HG03521 (cell line): ENCODE measurements around the gene SPINDOC.
"Not testable (repeated sequence)": the region's sequence is repeated elsewhere in the genome, so short reads cannot be mapped to it uniquely, and the experiment has no call there.

Experiments used
- ATAC-seq: cut with Tn5 transposase; IDR thresholded peaks from one replicate; pipeline ENCODE4 v1.9.1; 2021; ENCODE audit warnings: mild to moderate bottlenecking, moderate library complexity; ENCODE audit not compliant: unreplicated experiment

Gene SPINDOC

DNA sequence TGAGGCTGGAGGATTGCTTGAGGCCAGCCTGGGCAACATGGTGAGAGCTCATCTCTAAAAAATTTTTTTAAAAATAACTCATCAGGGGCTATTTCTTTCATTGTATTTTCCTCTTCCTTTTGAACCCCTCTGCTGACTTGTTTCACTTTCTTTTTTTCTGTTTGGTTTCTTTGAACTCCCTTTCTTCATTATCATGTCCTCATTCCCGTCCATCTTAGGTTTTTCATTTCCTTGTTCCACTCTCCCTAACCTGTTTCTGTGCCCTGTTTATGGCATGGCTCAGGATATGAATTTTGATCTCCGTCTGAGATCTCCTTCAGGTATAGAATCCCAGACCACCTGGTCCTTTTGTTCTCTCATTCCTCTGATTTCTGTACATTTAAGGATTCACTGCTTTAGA is 38.1 kb downstream of the SPINDOC start:
- ATAC-seq, result no peak

DNA sequence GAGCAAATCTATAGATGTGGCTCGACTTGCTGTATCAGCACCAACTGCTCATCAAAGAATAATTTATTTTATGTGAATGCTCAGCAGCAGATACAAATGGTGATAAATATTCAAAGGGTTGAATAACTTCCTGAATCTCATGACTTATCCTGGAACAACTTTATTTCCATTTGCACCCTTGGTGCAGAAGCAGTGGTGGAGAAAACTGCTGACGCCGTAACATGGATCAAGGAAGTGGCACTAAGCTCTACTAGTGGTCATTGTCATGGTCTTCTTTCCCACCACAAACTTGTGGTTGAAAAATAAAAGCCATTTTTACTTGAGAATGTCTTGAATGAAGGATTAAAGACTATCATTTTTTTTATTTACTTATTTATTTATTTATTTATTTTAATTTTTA is 40.2 kb downstream of the SPINDOC start:
- ATAC-seq, result no peak

DNA sequence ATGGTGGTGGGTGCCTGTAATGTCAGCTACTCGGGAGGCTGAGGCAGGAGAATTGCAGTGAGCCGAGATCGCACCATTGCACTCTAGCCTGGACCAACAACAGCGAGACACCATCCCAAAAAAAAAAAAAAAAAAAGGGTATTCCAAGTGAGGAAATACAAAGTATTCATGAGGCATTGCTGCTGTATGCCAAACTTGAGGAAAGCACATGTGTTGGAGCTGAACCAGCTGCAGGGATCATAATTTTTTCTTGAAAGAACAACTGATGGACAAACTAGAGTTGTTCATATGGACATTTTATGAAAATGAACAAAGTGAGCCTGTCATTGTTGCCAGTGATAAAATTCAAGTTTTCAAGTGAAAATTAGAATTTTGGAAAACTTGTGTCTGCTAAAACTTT is 41.4 kb downstream of the SPINDOC start:
- ATAC-seq, result no peak

DNA sequence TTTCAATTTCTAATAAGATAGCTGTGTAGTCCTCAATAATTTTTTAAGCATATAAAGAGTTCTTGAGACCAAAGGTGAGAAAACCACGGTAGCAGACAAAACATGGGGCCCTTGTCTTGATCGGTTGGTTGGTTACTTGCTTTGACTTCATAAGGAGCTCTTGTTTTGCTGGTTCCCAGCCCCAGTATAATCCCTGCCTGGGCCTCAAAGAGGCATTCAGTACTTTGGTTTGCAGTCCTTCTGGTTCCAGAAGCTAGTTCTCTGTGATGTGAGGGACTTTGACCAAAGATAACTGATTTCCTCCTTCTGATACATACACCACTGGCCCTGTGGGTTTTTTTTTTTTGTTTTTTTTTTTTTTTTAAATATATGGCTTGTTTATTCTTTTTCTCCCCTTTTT is 42.7 kb downstream of the SPINDOC start:
- no peak for ATAC-seq

DNA sequence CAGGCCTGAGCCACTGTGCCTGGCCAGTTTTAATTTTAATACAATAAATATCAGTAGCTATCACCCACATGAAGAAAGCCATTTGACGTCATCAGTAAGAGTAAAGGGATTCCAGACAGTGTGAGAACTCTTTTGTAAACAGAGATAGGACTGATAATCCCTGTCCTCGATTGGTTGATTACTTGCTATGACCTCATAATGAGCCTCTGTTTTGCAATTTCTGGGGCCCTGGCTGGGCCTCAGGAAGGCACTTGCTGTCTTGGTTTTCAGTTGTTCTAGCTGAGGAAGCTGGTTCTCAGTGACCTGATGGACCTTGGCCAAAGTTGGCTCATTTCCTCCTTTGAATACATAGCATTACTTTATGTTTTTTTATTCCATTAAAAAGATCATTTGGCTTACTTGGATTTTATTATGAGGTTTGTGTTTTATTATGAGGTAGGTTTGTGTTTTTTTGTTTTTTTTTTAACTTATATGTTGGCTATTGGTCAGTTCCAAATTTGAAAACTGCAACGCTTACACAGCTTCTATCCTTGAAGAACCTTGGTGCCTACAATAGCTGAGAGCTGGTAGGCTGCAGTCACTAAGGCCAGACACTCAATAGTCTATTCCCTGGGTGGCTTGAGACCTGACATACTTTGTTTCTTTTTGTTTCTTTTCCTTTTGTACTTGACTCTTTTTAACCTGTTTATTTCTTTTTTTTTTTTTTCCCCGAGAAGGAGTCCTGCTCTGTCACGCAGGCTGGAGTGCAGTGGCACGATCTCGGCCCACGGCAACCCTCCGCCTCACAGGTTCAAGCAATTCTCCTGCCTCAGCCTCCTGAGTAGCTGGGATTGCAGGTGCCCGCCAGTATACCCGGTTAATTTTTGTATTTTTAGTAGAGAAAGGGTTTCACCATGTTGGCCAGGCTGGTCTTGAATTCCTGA is 45.6 kb downstream of the SPINDOC start:
- no peak for ATAC-seq

DNA sequence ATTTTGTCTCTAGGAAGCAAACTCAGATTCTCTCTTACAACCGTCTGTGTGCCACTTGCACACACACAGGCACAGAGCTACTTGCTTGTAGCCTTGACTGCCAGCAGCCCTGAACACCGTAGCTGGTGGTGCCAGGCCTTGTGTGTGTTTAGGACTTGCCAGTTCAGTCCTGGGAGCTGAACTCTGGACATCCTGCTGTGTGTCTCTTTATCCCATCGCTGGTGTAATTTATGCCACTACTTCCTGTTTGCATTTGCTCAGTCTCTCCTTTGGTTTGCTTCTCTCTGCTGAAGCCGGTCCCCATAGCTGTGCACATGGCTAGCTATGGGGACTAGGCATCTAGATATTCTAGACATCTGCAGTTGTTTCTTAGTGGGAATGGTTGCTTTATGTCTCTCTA is 49.7 kb downstream of the SPINDOC start:
- ATAC-seq, result no peak

DNA sequence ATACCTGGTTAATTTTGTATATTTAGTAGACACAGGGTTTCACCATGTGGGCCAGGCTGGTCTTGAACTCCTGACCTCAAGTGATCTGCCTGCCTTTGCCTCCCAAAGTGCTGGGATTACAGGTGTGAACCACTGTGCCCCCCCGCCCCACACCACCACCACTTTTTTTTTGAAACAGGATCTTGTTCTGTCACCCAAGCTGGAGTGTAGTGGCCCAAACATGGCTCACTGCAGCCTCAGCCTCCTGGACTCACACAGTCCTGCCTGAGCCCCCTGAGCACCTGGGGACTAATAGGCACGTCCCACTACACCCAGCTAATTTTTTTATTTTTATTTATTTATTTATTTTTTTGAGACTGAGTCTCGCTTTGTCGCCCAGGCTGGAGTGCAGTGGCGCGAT is 50.4 kb downstream of the SPINDOC start:
- ATAC-seq, result not testable (repeated sequence)

DNA sequence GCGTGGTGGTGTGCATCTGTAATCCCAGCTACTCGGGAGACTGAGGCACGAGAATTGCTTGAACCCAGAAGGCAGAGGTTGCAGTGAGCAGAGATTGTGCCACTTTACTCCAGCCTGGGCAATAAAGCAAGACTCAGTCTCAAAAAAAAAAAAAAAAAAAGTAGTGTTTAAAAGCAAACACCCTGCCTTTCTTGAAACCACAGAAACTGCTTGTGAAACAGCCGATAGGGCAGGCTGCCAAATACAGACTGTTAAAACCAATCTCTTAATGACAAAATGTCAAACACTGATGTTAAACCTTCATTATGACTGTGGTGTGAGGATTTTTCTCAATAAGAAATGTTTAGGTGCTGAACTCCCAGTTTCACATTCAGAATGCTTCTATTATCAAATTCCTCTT is 53.0 kb downstream of the SPINDOC start:
- ATAC-seq, result peak; percentile 77

DNA sequence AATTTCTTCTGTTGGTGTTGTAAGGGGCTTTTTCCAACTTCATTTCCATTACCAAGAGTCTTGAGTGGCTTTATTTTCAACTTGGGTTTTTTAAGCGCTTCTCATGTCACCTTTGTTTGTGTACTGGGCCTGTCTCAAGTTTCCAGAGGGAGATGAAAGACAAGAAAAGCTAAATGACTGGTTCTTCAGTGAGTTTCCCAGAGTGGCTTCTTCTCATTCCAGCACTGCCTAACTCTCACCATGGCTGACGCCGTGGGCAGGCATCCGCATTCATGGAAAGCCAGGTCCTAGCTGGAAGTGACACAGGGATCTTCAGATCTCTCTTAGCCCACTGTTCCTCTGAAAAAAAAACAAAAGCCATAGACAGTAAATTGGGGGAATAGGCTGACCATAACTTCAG is 54.3 kb downstream of the SPINDOC start:
- ATAC-seq, result no peak

DNA sequence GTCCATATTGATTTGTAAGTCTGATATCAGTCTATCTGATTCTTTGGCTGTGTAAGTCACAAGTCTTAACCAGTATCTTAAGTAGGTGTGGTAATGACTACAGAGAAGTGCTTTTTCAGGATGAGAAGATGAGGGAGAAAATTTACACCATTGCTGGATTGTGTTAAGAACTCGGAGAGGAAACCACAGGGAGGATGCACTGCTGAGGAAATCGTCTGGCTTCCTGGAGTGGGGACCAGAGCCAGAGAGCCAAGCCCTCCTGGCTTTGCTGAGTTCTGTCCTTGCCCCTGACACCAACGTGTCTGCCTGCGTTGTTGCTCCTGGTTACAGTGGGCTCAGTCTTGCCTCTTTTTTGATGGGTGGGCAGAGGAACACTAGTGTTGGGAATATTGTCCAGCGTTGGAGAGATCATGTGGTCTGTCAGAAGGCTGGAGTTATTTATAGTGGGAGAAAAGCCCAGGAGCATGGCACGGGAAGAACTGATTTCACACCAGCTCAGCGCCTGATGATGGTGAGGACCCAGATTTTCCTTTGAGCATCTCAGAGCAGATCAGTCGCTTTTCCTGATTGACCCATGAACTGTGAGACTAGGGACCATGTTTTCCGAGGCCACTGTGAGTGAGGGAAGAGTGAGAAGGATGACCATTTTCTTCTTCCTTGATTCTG is 55.3 kb downstream of the SPINDOC start:
- no peak for ATAC-seq

DNA sequence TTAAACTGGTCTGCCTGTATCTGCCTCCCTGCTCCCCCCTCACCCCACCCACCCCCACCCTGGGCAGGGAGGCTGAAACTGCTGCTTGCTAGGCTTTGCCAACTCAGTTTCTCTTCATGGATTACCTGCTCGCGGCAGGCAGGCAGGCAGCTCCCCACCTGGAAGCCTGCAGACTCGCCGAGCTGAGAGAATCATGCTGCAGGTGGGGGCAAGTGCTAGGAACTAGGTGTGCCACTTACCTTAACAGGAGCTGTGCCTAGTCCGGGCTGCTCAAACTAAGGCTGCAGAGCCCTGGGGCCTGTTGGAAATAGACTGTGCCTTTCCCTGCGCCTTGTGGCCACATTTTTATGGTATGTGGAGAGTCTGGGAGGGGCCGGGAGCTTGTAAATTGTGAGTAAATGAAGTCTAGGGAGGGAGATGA is 55.9 kb downstream of the SPINDOC start:
- ATAC-seq, result no peak

DNA sequence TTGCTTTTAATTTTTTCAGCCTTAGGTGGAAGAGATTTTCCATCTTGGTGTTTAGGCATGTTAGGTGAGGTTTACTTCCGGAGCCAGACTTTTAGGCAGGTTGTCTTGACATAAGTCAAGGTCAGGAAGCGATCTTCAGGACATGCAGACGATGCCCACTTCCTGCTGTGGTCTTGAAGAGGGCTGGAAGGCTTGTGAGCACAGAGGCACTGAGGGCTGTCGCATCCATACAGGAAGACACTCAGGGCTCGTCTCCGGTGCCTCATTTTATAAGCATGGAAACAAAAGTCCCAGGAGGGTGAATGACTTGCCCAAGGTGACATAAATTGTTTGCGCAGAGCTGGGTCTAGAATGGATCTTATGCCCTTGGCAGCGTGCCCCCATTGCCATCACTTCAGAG is 56.4 kb downstream of the SPINDOC start:
- no peak for ATAC-seq

DNA sequence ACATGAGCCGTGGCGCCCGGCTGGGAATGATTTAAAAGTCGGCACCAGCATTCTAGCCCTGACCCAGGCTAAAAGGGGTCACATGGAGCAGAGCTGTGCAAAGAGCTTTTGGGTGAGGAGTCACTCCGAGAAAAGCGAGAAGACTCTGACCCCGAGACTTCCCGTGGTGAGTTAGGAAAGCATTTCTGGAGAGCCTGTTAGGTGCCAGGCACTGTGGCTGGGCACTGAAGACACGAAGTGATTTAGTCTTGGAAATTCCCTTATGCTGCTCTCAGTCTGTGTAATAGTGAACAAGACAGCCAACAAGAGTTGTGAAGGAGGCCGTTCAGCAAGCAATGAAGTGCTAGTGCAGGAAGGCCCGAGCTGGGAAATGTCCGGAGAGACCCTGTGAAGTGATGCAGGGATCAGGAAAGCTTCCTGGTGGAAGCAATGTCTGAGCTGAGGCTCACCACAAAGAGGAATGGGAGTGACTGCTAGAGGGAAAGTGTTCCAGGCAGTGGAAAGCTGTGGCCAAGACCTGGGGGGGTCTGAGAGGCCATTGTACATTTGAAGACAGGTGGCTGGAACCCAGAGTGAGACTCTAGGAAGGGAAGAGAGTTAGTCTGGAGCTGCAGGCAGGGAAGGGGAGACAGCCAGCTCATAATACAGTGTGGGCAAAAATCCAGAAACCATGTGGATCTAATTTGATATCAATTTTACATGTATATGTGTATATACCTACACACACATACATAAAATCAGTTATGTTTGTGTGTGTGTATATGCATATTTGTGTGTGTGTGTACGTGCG is 57.3 kb downstream of the SPINDOC start:
- no peak for ATAC-seq

DNA sequence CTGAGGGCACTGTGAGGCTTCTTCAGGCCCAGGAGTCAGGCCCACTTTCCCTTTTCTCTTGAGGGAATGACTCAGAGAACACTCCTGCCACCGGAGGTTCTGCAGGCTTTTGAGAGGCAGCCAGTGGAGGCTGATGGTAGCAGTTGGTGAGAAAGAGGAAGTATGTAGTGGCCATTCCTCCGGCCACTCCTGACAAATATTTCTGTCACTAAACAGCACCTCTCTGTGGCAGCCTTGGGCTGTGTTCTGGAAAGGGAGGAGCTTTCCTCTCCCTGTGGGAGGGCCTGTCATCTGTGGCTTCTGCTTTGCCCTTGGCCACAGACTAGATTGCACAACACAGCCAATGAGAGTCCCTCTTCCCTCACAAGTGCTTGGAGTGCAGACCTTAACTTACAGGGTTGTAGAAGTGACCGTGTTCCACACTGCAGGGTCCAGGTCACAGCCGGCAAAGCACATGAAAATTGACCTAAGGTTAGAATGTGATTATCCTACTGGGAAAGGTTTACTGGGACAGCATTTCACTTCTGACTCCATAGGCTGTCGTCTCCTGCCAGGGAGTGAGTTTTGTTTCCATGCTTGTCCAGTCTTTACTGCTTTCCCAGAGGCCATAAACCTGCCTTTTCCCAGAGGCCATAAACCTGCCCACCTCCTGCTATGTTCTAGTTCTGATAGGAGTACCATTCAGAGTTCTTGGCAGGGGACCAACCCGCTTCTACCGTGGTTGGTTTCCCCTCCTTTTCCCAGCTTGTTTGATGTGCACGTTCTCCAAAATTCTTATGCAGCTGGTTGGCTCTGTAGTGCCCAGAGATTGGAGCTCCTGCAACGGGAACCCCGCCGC is 58.9 kb downstream of the SPINDOC start:
- peak; percentile 86 for ATAC-seq

DNA sequence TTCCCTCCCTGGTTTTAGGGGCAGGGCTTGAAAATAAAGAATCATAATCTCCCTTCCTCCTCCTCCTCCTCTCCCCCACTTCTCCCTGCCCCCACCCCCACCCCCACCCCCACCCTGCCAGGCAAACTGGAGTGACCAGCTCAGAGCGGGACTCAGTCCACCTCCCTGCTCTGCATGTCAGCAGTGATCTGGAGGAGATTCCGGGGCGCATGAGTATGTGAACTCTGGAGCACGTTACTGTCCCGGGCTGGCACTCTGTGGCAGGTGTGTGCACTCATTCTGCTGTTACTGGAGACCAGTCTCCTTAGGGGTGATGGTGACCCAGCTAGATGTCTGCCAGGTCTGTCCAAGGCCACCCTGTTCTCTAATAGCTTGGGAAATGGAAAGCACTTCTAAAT is 59.5 kb downstream of the SPINDOC start:
- no peak for ATAC-seq

DNA sequence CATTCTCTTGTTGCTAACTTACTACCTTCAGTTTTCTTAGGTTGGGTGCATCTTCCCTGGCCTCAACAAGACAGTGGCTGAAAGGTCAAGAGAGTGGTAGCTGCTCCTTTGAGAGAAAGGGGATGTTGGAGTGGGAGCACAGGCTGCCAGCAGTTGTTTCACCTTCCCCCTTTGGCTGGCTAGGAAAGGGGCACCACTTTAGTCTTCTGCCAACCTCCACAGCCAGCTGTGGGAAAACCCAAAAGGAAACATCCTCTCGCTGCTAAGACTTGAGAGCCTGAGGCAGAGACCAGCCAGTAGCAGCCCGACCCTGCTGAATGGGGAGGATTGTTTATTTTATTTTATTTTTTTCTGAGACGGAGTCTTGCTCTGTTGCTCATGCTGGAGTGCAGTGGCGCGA is 60.1 kb downstream of the SPINDOC start:
- ATAC-seq, result no peak

DNA sequence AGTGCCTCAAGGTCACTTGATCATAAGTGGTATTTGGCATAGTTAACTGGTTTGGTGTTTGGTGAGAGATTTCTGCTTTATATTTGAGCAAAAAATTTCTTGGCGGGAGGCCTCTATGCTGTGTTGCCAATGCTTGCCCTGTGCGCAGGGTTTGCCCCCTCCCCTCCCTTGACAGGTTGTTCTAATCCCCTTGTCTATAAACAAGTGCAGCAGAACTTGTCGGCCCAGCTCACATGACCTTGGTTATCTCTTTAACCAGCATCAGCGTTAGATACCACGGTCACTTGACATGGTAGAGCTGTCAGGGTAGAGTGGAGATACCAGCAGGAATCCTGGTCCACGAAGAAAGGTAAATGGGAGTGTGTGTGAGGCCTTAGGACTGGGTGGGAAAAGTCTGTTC is 61.3 kb downstream of the SPINDOC start:
- no peak for ATAC-seq

DNA sequence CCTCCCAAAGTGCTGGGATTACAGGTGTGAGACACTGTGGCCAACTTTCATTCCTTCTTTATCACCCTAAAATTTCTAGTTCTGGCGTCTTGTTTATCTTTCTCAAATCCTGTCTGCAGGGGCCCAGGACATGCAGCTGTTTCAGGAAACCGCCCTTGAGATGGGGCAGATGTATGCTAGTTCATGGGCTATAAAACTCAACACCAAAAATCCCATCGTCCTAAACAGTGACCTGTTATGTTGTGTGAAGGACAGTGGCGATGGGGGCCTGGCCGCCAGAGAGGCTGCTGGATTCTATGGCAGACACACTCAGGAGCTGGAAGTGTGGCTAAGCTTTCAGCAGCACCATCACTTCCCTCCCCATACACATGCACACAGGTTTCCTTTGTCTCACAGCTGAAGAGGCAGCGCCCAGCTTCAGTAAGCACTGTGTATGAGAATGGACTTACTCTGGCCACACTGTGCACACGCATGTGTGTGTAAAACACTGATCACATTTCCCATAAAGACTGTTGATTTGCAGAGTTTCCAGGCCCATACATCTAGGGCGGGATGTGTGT is 62.3 kb downstream of the SPINDOC start:
- ATAC-seq, result no peak

DNA sequence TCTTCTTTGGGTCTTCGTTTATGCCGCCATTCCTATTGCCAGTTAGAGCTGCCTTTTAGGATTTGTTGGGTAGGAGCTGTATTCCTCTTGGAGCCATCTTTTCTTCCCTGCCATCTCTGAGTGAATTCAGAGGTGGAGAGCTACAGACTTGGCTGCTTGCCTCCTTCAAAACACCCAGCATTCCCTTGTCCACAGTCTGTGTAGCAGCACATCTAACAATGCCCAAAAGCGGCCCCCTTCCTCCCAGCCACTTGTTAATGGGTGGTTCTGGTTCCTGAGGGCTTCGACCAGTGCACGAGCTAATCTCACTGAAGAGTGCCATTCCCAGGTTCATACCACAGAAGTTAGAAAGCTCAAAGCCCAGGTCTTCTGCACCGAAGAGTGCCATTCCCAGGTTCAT is 63.4 kb downstream of the SPINDOC start:
- no peak for ATAC-seq
